Breast epithelium (tissue), 3 donors: Measurements from ENCODE around the gene RAB35.

ENCODE experiments used
- CTCF ChIP-seq, 3 donors: fragments of 450-650 bp; IDR thresholded peaks; one replicate each; pipeline ENCODE4 v1.5.1; 2016 to 2017; ENCODE audit warnings: antibody characterized with exemption in 3 of 3, mild to moderate bottlenecking in 3 of 3, moderate library complexity in 3 of 3
- POLR2A ChIP-seq: fragments of 450-650 bp; IDR thresholded peaks from one replicate; pipeline ENCODE4 v1.6.1; 2016; ENCODE audit warnings: antibody characterized with exemption, mild to moderate bottlenecking, moderate library complexity
- POLR2AphosphoS5 ChIP-seq, 3 donors: sonication (generic); formaldehyde crosslinking; IDR thresholded peaks; one replicate each; pipeline ENCODE4 v1.6.1; 2017; ENCODE audit warnings: antibody characterized with exemption in 3 of 3

GRCh38 chr12:120118321-120119061 is 1.9 kb upstream of the RAB35 start:
- TF ChIP-seq POLR2AphosphoS5 (IDR thresholded peaks at IDR 0.05) (no peak), CTCF (IDR thresholded peaks at IDR 0.05) (no peak), POLR2A (no peak)
